GM19238 (cell line): ENCODE measurements around the gene FNBP1.

Experiments used
- DNase-seq: peaks from one replicate; pipeline ENCODE4 v3.0.0; 2011; ENCODE audit warnings: low spot score; ENCODE audit not compliant: insufficient read length

FNBP1 gene

DNA sequence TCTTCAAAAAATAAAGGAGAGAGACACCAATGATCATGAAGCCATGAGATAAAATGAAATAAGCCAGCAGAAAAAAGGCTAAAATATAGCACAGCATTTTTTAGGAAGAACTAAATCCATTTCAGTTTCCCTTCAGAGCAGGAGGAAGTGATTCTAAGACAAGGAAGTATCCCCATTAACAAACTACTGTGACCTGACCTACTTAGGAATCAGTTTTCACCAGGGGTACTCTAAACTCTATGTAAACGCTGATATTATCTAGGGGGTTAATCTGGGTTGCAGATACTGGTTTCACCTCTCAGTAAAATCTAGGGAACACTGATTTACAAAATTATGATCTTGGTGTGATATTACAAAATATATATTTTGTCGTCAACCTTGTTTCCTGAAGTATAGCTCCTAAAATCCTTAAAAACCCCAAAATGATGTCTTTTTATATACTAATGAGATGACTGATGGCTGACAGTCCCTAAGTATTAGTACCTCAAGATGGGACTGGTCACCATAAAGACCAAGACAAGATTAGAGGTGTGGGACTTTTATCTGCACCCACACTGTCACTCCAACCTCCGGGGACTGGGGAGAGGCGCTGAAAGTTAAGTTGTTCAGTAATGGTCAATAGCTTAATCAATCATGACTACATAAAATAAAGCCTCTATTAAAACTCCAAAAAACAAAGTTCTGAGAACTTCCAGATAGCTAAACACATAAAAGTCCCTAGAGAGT is 2.9 kb upstream of the FNBP1 start:
- DNase-seq, result no peak

DNA sequence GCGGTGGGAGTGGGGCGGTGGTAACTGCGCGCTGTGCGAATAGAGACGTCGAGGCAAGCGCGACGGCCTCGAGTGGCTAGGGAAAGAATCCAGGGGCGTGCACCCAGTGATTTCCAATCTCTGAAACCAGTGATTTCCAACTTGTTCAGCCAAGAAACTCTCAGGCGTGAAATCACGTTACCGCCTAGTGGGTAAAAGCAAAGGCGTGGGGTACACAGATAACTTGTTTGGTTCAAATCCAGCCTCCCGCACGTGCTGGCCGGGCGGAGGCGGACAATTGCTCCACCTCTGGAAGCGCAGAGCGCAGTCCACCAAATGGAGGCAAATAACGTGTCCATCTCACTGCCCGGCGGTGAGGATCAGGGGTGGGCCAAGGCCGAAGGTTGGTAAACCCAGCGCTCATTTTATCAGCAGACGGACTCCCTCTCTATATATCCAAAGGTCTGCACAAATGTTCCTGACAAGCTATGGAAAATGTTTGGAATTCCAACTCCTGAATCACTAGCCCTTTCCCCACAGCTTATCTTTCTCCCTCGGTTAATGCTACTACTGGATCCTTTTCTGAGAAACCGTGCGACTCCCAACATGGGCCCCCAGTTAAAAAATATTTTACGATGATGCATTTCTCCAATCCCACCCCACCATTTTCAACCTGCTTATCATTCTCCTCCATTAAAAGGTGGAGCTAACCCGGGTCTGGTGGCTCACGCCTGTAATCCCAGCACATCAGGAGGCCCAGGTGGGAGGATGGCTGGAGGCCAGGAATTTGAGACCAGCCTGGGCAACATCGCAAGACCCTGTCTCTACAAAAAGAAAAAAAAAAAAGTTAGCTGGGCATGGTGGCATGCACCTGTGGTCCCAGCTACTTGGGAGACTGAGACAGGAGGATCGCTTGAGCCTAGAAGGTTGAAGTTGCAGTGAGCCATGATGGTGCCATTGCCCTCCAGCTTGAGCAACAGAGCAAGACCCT is 950 bp upstream of the FNBP1 start:
- DNase-seq, result no peak

DNA sequence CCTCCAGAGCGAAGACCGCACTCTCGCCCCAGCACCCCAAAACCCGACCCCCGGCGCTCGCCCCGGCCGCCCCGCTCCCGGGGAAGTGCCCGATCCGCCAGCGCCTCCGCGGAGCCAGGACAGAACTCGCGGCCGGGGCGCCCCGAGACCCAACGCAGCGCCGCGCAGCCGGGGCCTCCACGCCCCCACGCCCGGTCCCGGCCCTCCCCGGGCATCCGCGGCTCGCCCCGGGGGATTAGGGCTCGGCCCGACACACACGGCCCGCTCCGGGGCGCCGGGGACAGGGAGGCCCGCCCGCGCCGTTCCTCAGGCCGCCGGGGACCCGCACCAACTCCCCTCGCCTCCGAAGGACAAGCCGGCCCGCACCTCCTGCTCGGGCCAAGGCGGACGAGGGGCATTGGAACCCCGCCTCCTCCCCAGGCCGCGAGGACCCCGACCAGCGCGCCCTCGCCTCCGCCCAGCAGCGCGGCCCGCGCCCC is 544 bp downstream of the FNBP1 start:
- no peak for DNase-seq

- DNase-seq, result no peak
Measured at GRCh38 chr9:130041648-130042405, 1.2 kb downstream of the FNBP1 start.

DNA sequence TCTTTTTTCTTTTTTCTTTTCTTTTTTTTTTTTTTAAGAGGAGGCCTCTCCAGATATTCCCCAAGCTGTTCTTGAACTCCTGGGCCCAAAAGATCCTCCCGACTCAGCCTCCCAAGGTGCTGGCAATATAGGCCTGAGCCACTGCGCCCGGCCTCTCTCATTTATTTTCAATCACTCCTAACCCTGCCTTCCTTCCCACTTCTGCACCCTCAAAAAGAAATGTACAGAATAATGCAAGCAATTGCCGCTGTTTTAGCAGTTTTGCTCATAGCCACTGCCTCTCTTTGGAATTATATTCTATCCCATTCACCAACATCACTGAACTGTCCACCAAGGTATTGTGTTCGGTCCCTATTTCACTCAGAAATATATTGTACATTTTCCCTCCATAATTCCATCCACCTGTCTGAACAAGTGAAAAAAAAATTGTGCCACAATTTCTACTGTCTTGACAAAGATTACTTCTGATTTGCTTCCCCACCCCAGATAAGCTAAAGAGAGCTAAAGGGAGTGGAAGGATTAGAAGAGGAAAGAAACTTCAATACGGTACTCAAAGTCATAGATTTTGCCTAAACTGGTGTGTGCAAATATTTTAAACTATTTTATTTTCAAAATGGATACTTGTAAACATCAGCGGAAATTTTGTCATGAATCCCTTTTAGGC is 1.9 kb downstream of the FNBP1 start:
- no peak for DNase-seq

- DNase-seq, result no peak
Measured at GRCh38 chr9:130039528-130040147, 3.4 kb downstream of the FNBP1 start.

- DNase-seq, result no peak
Measured at GRCh38 chr9:130036099-130036498, 6.9 kb downstream of the FNBP1 start.

- DNase-seq, result no peak
Measured at GRCh38 chr9:130034570-130034969, 8.4 kb downstream of the FNBP1 start.

- DNase-seq, result no peak
Measured at GRCh38 chr9:130030651-130031127, 12.3 kb downstream of the FNBP1 start.

DNA sequence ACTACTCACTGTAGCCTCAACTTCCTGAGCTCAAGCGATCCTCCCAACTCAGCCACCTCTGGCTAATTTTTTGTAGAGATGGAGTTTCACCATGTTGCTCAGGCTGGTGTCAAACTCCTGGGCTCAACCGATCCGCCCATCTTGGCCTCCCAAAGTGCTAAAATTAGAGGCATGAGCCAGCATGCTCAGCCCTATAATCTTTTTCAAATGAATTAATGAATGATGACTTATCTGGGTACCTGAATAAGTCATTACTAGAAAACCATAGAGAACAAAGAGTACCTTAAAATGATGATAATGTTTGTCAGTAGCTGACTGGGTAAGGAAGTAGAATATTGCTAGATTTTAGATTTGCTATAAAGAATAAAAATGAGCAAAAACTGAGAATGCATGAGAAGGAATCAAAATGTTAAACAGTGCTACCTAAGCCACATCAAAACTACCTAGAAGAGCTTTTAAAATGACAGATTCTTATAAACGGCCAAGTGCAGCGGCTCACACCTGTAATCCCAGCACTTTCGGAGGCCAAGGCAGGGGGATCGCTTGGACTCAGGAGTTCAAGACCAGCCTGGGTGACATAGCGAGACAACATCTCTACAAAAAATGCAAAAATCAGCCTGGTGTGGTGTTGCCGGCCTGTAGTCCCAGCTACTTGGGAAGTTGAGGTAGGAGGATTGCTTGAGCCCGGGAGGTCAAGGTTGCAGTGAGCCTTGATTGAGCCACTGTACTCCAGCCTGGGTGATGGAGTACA is 13.6 kb downstream of the FNBP1 start:
- no peak for DNase-seq

DNA sequence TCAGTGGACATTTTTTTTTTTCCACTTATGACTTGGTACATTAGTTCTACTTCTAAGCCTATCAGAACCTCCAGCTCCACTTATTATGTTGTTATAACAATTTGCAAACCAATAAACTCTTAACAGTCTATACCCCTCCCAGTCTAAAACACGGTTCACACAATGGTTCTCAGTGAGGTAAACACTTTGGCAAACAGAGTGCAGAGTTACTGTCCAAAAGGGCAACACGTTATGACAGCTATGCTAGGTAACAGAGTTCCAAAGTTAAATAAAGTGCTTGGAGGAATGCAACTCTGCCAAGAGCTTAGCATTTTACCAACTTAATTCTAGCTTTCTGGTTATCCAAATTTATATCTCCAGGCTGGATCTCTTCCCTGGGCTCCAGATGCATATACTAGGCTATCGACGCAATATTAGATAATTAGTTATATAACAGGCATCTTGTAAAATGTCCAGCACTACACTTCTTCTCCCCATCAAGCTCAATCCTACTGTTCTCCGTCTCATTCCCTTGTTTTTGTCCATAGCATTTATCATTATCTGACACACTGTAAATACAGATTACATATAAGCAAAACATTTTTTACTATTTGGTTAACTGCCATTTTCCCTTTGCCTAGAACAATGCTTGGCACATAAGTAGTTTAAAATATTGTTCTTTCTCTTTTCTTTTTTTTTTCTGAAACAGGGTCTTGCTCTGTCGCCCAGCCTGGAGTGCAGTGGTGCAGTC is 14.3 kb downstream of the FNBP1 start:
- no peak for DNase-seq

GRCh38 chr9:130027533-130028365 is 15.2 kb downstream of the FNBP1 start:
- DNase-seq, result no peak

DNA sequence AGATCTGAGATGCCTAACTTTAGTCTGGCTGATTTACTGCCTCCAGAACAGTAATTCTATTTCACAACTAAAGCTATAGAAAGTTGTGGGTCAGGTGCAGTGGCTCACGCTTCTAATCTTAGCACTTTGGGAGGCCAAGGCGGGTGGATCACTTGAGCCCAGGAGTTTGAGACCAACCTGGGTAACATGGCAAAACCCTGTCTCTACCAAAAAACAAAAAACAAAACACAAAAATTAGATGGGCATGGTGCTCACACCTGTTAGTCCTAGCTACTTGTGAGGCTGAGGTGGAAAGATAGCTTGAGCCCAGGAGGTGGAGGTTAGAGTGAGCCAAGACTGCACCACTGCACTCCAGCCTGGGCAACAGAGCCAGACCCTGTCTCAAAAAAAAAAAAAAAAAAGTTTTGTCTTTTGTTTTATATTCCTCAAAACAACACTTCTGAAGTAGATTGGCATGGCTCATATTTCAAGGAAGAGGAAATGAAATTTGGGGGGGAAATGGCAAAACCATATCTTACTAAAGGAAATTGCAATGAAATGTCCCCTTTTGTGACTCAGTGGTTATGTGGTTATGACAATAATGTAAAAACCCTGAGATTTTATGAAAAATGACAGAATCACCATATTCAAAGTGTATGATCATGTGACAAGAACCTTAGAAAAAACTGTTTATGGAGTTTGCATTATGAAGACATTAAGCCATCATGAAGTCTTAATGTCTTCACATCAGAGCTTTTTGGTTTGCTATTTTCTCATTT is 16.2 kb downstream of the FNBP1 start:
- DNase-seq, result no peak

GRCh38 chr9:130024597-130024994 is 18.4 kb downstream of the FNBP1 start:
- no peak for DNase-seq

DNA sequence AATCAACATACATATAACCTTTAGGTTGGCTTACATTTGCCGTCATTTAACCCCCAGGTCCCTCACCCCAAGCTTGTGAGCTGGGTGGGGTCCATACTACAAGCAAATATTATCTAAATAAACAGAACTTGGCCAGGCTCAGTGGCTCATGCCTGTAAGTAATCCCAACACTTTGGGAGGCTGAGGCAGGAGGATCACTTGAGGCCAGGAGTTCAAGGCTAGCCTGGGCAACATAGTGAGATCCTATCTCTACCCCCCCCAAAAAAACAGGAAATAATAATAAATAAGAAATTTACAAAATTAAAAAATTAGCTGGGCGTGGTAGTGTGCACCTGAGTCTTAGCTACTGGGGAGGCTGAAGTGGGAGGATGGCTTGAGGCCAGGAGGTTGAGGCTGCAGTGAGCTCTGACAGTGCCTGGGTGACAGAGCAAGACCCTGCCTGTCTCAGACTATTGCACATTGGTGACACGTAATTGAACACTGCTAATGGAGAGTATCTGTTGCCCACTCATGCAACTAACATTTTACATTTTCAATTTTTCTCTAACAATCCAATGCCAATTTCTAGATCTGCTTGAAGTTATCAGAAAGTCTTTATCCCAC is 18.9 kb downstream of the FNBP1 start:
- no peak for DNase-seq

GRCh38 chr9:130023144-130023787 is 19.7 kb downstream of the FNBP1 start:
- no peak for DNase-seq
